HepG2 (cell line): ENCODE results near the gene TP53TG5. TPM values are rescaled to one million over a fixed set of nuclear protein-coding genes. Genes with fewer than 3 reads are reported as not detected.

Source experiments
- AGO2 ChIP-seq: fragments of 200-400 bp; formaldehyde crosslinking; optimal IDR thresholded peaks from 2 replicates; pipeline ENCODE3; 2017; ENCODE audit warnings: mild to moderate bottlenecking, low read depth, low read length, moderate library complexity
- ATF3 ChIP-seq: sonication (generic); formaldehyde crosslinking; IDR thresholded peaks from 2 replicates; pipeline ENCODE4 v1.4.0; 2020; ENCODE audit warnings: missing genetic modification reagents
- GMEB2 ChIP-seq: IDR thresholded peaks from 2 replicates; pipeline ENCODE4 v1.6.1; 2016; ENCODE audit warnings: missing biosample characterization, missing genetic modification reagents, low read depth
- GTF3A ChIP-seq: sonication (generic); formaldehyde crosslinking; conservative IDR thresholded peaks from 2 replicates; pipeline ENCODE4 v1.4.0; 2020; ENCODE audit warnings: mild to moderate bottlenecking, missing genetic modification reagents
- HINFP ChIP-seq: sonication (generic); formaldehyde crosslinking; IDR thresholded peaks from 2 replicates; pipeline ENCODE4 v1.4.0; 2020; ENCODE audit warnings: low read depth, mild to moderate bottlenecking, missing genetic modification reagents
- HIVEP1 ChIP-seq: sonication (generic); formaldehyde crosslinking; IDR thresholded peaks from 2 replicates; pipeline ENCODE4 v1.4.0; 2020; ENCODE audit warnings: mild to moderate bottlenecking, missing genetic modification reagents
- NR3C1 ChIP-seq: sonication (generic); formaldehyde crosslinking; IDR thresholded peaks from 2 replicates; pipeline ENCODE4 v1.4.0; 2020; ENCODE audit warnings: missing genetic modification reagents
- SMAD1 ChIP-seq: sonication (generic); formaldehyde crosslinking; IDR thresholded peaks from 2 replicates; pipeline ENCODE4 v1.4.0; 2020; ENCODE audit warnings: missing genetic modification reagents, low read depth, mild to moderate bottlenecking, borderline replicate concordance
- SOX5 ChIP-seq: IDR thresholded peaks from 2 replicates; pipeline ENCODE4 v1.6.1; 2016; ENCODE audit warnings: borderline replicate concordance
- ZBTB49 ChIP-seq: sonication (generic); formaldehyde crosslinking; IDR thresholded peaks from 2 replicates; pipeline ENCODE4 v1.4.0; 2020; ENCODE audit warnings: missing genetic modification reagents, borderline replicate concordance
- ZEB1 ChIP-seq: IDR thresholded peaks from 2 replicates; pipeline ENCODE4 v1.6.1; 2012; ENCODE audit warnings: mild to moderate bottlenecking, low read depth, inconsistent platforms; ENCODE audit not compliant: insufficient replicate concordance
- ZFYVE20 ChIP-seq: sonication (generic); formaldehyde crosslinking; IDR thresholded peaks from 2 replicates; pipeline ENCODE4 v1.8.0; 2023; ENCODE audit warnings: low read depth, mild to moderate bottlenecking, moderate library complexity, missing genetic modification reagents, borderline replicate concordance
- ZNF34 ChIP-seq: sonication (generic); formaldehyde crosslinking; IDR thresholded peaks from 2 replicates; pipeline ENCODE4 v1.4.0; 2020; ENCODE audit warnings: mild to moderate bottlenecking, missing genetic modification reagents, borderline replicate concordance
- ZNF546 ChIP-seq: sonication (generic); formaldehyde crosslinking; conservative IDR thresholded peaks from 2 replicates; pipeline ENCODE4 v1.8.1; 2023; ENCODE audit warnings: mild to moderate bottlenecking, missing genetic modification reagents
- ZNF800 ChIP-seq: sonication (generic); formaldehyde crosslinking; IDR thresholded peaks from 2 replicates; pipeline ENCODE4 v1.4.0; 2020; ENCODE audit warnings: missing genetic modification reagents
- ZNF816 ChIP-seq: sonication (generic); formaldehyde crosslinking; IDR thresholded peaks from 2 replicates; pipeline ENCODE4 v1.8.0; 2022; ENCODE audit warnings: missing genetic modification reagents, mild to moderate bottlenecking, borderline replicate concordance
- ZNF878 ChIP-seq: sonication (generic); formaldehyde crosslinking; IDR thresholded peaks from 2 replicates; pipeline ENCODE4 v1.8.1; 2023; ENCODE audit warnings: mild to moderate bottlenecking, missing genetic modification reagents, moderate library complexity
- polyA plus RNA-seq, 8 experiments: library from polyadenylated mRNA; depleted of rRNA in 3 of 8; stranded (reverse) in 7 of 8; unstranded in 1 of 8; fragments of >200 nt; fragmentation: Illumina TruSeq in 4 of 8; extraction: Trizol in 4 of 8; gene quantifications; 2 replicates each; pipeline versions ENCODE4 v1.2.1 to v1.2.3, GENCODE V29; 2011 to 2016; ENCODE audit warnings: low read depth in 4 of 8, missing spikeins in 1 of 8, mixed read lengths in 1 of 8; ENCODE audit not compliant: insufficient read depth in 1 of 8
- total RNA-seq, 5 experiments: library from RNA; depleted of rRNA; stranded (reverse); fragments of >200 nt; fragmentation: Illumina TruSeq; extraction: Trizol; gene quantifications; 2 replicates each; pipeline ENCODE4 v1.2.3, GENCODE V29; 2016; ENCODE audit warnings: low read depth in 1 of 5

The TP53TG5 gene
- total and polyA plus RNA-seq, 2 of the 13 experiments (the other 11 are each of a cell fraction or from before 2014, with no cell fraction given) = 0.11 TPM; not detected in 1

- TF ChIP-seq HINFP (CRISPR knock-in tag) (no peak), ZNF878 (CRISPR knock-in tag) (peak; percentile 74; the same call in 1 of the 2 replicates), ZBTB49 (CRISPR knock-in tag) (no peak), SMAD1 (CRISPR knock-in tag) (no peak), NR3C1 (CRISPR knock-in tag) (no peak), ZNF546 (no peak), ZNF816 (CRISPR knock-in tag) (no peak), SOX5 (CRISPR knock-in tag) (peak; percentile 80; the same call in 1 of the 2 replicates), GTF3A (CRISPR knock-in tag) (no peak), AGO2 (no peak), ZFYVE20 (CRISPR knock-in tag) (no peak), ZEB1 (no peak), HIVEP1 (no peak; the same call in 1 of the 2 replicates), ZNF34 (CRISPR knock-in tag) (no peak), GMEB2 (no peak), ZNF800 (CRISPR knock-in tag) (no peak), ATF3 (no peak)
Observed at GRCh38 chr20:45338121-45339030, 39.7 kb downstream of the TP53TG5 start (continued).
